Measurements from ENCODE around the gene INSL3. TPM values are rescaled to one million over a fixed set of nuclear protein-coding genes. Genes with fewer than 3 reads are reported as not detected.

INSL3 gene
- polyA plus RNA-seq, 1 donor from 2014 or later = not detected

DNA sequence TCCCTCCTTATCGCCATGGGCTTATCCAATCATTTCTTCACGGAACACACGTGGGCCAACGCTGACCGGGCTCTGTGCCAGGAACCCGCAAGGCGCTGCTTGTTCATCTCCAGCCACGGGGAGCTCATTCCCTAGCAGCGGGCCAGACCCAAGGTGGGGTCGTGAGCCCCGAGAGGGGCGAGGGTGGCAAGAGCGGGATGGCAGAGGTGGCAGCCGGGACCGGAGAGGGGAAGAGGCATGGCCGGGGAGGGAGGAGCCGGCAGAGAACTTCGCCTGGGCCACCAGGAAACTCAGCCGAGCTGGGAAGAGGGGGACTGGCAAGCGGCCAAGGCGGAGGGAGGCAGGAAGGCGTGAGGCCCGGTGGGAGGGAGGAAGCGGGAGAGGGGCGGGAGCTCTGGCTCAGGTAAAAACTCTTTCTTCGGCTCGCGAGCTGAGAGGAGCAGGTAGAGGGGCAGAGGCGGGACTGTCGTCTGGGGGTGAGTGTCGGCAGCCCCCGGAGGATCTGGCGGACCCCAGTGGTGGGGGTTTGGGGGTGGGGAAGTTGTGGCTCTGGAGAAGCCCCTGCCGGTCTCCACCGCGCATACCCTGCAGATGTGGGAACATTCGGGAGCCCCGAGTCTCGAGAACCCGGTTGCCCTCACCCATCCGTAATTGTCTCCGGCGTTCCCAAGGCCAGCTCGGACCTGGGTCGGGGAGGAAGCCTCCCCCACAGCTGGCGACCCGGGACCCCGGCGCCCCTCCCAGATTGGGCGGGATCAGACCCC, 26.4 kb downstream of the INSL3 start, which contains the start of gene B3GNT3:
TSS of gene B3GNT3 (plus strand) at position 408 of the 764 bp plus-strand sequence. CDS start 12,670 bp downstream, outside the sequence.
- TF ChIP-seq TAF1 (IDR thresholded peaks at IDR 0.05; ENCODE audit: low read depth) = no peak
- TF ChIP-seq POLR2AphosphoS5 (IDR thresholded peaks at IDR 0.05) = no peak
- TF ChIP-seq REST (IDR thresholded peaks at IDR 0.05; ENCODE audit: borderline replicate concordance) = no peak
- TF ChIP-seq CTCF (IDR thresholded peaks at IDR 0.05; ENCODE audit: poor library complexity, severe bottlenecking) = no peak
- no peak for TF ChIP-seq EP300 (conservative IDR thresholded peaks at IDR 0.05; ENCODE audit: poor library complexity, severe bottlenecking)
- TF ChIP-seq RAD21 (conservative IDR thresholded peaks at IDR 0.05) = no peak
- TF ChIP-seq EZH2 (IDR thresholded peaks at IDR 0.05; ENCODE audit: borderline replicate concordance, insufficient read depth, low read length, poor library complexity, severe bottlenecking) = no peak
- no peak for TF ChIP-seq SMC3 (conservative IDR thresholded peaks at IDR 0.05; ENCODE audit: poor library complexity)
- no peak for TF ChIP-seq MXI1 (conservative IDR thresholded peaks at IDR 0.05; ENCODE audit: poor library complexity, severe bottlenecking)
- no peaks in the 10 kb centered on the region for H3K79me2 ChIP-seq (replicated peaks; ENCODE audit: insufficient read depth, low read length)
- peaks cover 32% of the 10 kb centered on the region for H3K27me3 ChIP-seq (ENCODE audit: insufficient read depth, low read depth, low read length)
- H2AFZ ChIP-seq (ENCODE audit: low read depth, low read length) = no peak within 1 kb of the TSS
- no peaks in the 10 kb centered on the region for H4K20me1 ChIP-seq (ENCODE audit: insufficient read depth)
- H3K36me3 ChIP-seq (ENCODE audit: insufficient read depth, low read length) = no peaks in the 10 kb centered on the region
- no peaks in the 10 kb centered on the region for H3F3A ChIP-seq (ENCODE audit: insufficient read depth, low read length, poor library complexity, severe bottlenecking)
- no peaks in the 10 kb centered on the region for H3K9me2 ChIP-seq (ENCODE audit: insufficient read depth, low read length)
- no peaks in the 10 kb centered on the region for H3K9me3 ChIP-seq (ENCODE audit: low read length)
- no peak within 1 kb of the TSS for H3K9ac ChIP-seq (ENCODE audit: low read length)
- H3K4me3 ChIP-seq (ENCODE audit: low read length) = no peak within 1 kb of the TSS
- H3K27ac ChIP-seq (ENCODE audit: low read length) = no peak within 1 kb of the TSS
- no peak within 1 kb of the TSS for H3K4me2 ChIP-seq (ENCODE audit: low read length)

- H3K4me3 ChIP-seq (ENCODE audit: low read length) = no peak overlapping the region
- no peaks in the 10 kb centered on the region for H3K9me3 ChIP-seq (ENCODE audit: low read length)
- H3F3A ChIP-seq (ENCODE audit: insufficient read depth, low read length, poor library complexity, severe bottlenecking) = no peaks in the 10 kb centered on the region
- H4K20me1 ChIP-seq (ENCODE audit: insufficient read depth) = no peaks in the 10 kb centered on the region
- H3K27ac ChIP-seq (ENCODE audit: low read length) = no peak overlapping the region
- no peak overlapping the region for H3K4me2 ChIP-seq (ENCODE audit: low read length)
- H3K27me3 ChIP-seq (ENCODE audit: insufficient read depth, low read depth, low read length) = peaks cover 32% of the 10 kb centered on the region
- no peak overlapping the region for H3K9ac ChIP-seq (ENCODE audit: low read length)
- H3K36me3 ChIP-seq (ENCODE audit: insufficient read depth, low read length) = no peaks in the 10 kb centered on the region
- TF ChIP-seq REST (IDR thresholded peaks at IDR 0.05; ENCODE audit: borderline replicate concordance) (no peak), CTCF (IDR thresholded peaks at IDR 0.05; ENCODE audit: poor library complexity, severe bottlenecking) (no peak), SMC3 (conservative IDR thresholded peaks at IDR 0.05; ENCODE audit: poor library complexity) (no peak), RAD21 (conservative IDR thresholded peaks at IDR 0.05) (no peak), TAF1 (IDR thresholded peaks at IDR 0.05; ENCODE audit: low read depth) (no peak), MXI1 (conservative IDR thresholded peaks at IDR 0.05; ENCODE audit: poor library complexity, severe bottlenecking) (no peak), EZH2 (IDR thresholded peaks at IDR 0.05; ENCODE audit: borderline replicate concordance, insufficient read depth, low read length, poor library complexity, severe bottlenecking) (no peak), POLR2AphosphoS5 (IDR thresholded peaks at IDR 0.05) (no peak), EP300 (conservative IDR thresholded peaks at IDR 0.05; ENCODE audit: poor library complexity, severe bottlenecking) (no peak)
- H2AFZ ChIP-seq (ENCODE audit: low read depth, low read length) = no peak overlapping the region
- no peaks in the 10 kb centered on the region for H3K9me2 ChIP-seq (ENCODE audit: insufficient read depth, low read length)
- no peaks in the 10 kb centered on the region for H3K79me2 ChIP-seq (replicated peaks; ENCODE audit: insufficient read depth, low read length)
These were observed 26.9 kb downstream of the INSL3 start for GRCh38 chr19:17794412-17794730.
